Transverse colon (tissue), 4 donors: ENCODE results near the gene SNRPB2. TPM values are rescaled to one million over a fixed set of nuclear protein-coding genes. Genes with fewer than 3 reads are reported as not detected.

Experiments used
- DNase-seq: peaks from one replicate; pipeline ENCODE4 v3.0.0-alpha.2; 2019
- H3K27ac ChIP-seq, 4 donors: fragments of 200-600 bp; sonication (generic); 2 replicates each; pipeline ENCODE4 v1.5.1; 2016 to 2018; ENCODE audit warnings: inconsistent platforms in 4 of 4
- H3K27me3 ChIP-seq: fragments of 200-600 bp; sonication (generic); 2 replicates; pipeline ENCODE4 v1.5.1; 2017; ENCODE audit warnings: inconsistent platforms
- H3K36me3 ChIP-seq, 4 donors: fragments of 200-600 bp; sonication (generic); 2 replicates each; pipeline ENCODE4 v1.5.1; 2017 to 2019; ENCODE audit warnings: inconsistent platforms in 4 of 4
- H3K4me1 ChIP-seq, 4 donors: fragments of 200-600 bp; sonication (generic); 2 replicates each; pipeline ENCODE4 v1.5.1; 2017 to 2020; ENCODE audit warnings: inconsistent platforms in 4 of 4
- H3K4me3 ChIP-seq, 4 donors: fragments of 200-600 bp; sonication (generic); 1 replicate in 1 of 4; 2 replicates in 3 of 4; pipeline versions ENCODE4 v1.5.1 to v1.6.1; 2017 to 2019; ENCODE audit warnings: inconsistent platforms in 4 of 4
- H3K9me3 ChIP-seq, 2 donors: fragments of 200-600 bp; sonication (generic); 2 replicates each; pipeline ENCODE4 v1.5.1; 2017 to 2019; ENCODE audit warnings: inconsistent platforms in 2 of 2
- CTCF ChIP-seq, 5 experiments: fragments of 200-600 bp in 3 of 5; fragments of 450-650 bp in 2 of 5; sonication (generic) in 3 of 5; IDR thresholded peaks; 1 replicate in 2 of 5; 2 replicates in 3 of 5; pipeline ENCODE4 v1.5.1; 2016 to 2017; ENCODE audit warnings: antibody characterized with exemption in 5 of 5, inconsistent platforms in 3 of 5, mild to moderate bottlenecking in 2 of 5, moderate library complexity in 1 of 5
- EP300 ChIP-seq: sonication (generic); formaldehyde crosslinking; IDR thresholded peaks from one replicate; pipeline ENCODE4 v1.6.1; 2017; ENCODE audit warnings: antibody characterized with exemption, low read depth
- POLR2A ChIP-seq: fragments of 450-650 bp; IDR thresholded peaks from one replicate; pipeline ENCODE4 v1.6.1; 2016; ENCODE audit warnings: antibody characterized with exemption, mild to moderate bottlenecking, moderate library complexity
- POLR2AphosphoS5 ChIP-seq, 3 donors: sonication (generic); formaldehyde crosslinking; IDR thresholded peaks; one replicate each; pipeline ENCODE4 v1.6.1; 2016; ENCODE audit warnings: antibody characterized with exemption in 3 of 3
- WGBS, 2 donors: methylation state at CpG; one replicate each; pipeline ENCODE4 v1.1.5; 2018; ENCODE audit warnings: low coverage in 1 of 2; 5-methylcytosine and 5-hydroxymethylcytosine counted together
- in situ Hi-C, 4 donors: fragments of 200-750 bp; cut with MboI; loops; one replicate each; pipeline versions ENCODE4 v1.15.0 to v1.15.1; 2017; ENCODE audit warnings: low sequenced_read_pairs in 3 of 4, low pct_ligation_motif_present in 1 of 4, low pct_unique_long_range_greater_than_20kb in 1 of 4
- intact Hi-C: fragments of 100-400 bp; cut with DNase I; formaldehyde crosslinking; loops from one replicate; pipeline ENCODE4 v1.15.1; 2023; ENCODE audit warnings: low total_unique reads
- total RNA-seq, 4 donors: library from RNA; depleted of rRNA; stranded (reverse); fragments of >200 nt; gene quantifications; one replicate each; pipeline ENCODE4 v1.1.0, GENCODE V29; 2016

SNRPB2 gene
- total RNA-seq, 4 donors from 2014 or later, result 20.3 to 52.1 (median 30.9) TPM

DNA sequence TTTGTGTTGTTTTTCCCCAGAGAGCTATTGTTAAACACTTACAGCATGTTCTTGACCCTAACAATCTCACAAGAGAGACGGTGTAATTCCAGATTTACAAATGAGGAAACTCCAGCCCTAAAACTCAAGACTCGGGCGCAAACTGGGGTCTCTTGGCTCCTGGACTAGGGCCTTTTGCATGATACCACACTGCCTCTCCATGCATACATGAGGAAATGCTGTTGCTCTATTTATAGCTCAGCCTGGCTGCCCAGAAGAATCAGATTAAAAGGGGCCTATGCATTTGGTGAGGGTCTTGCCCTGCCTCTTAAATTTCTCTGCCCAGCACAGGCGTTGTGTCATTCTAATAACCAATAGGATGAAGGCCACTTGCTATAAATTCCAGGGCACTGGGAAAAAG, 30.5 kb upstream of the SNRPB2 start:
- DNase-seq, result no peak
- H3K36me3 ChIP-seq, result no peaks in the 10 kb centered on the region
- H3K27ac ChIP-seq, result no peak overlapping the region
- TF ChIP-seq EP300 (no peak), POLR2AphosphoS5 (IDR thresholded peaks at IDR 0.05) (no peak), CTCF (IDR thresholded peaks at IDR 0.05) (no peak)
- WGBS, 2 donors, result 71% methylated on average over 4 of the region's 4 CpGs; no CpG with 5 or more reads in 1 of the 2 donors
- H3K4me1 ChIP-seq, result no peaks in the 10 kb centered on the region
- intact Hi-C loops, result no loop called here
- H3K4me3 ChIP-seq, result no peak overlapping the region
- H3K9me3 ChIP-seq, result no peaks in the 10 kb centered on the region
- in situ Hi-C loops, result no loop called here
- H3K27me3 ChIP-seq, result no peaks in the 10 kb centered on the region

DNA sequence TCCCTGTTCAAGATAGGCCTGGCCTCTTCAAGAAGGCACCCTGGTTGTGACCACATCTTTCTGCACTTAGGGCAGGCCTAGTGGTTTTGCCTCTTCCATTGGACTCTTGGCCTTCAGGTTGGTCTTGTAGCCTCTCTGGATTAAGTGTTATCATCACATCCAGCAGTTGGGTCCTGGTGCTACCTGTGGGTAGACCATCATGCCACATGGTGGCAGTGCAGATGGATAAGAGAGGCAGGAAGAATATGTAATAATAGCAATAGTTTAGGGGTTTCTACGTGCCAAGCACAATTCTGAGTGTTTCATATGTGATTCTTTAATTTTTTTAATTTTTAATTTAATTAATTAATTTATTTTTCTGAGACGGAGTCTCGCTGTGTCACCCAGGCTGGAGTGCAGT, 28.5 kb upstream of the SNRPB2 start:
- intact Hi-C loops, result no loop called here
- H3K9me3 ChIP-seq, result no peaks in the 10 kb centered on the region
- no peaks in the 10 kb centered on the region for H3K36me3 ChIP-seq
- H3K4me1 ChIP-seq, result no peaks in the 10 kb centered on the region
- no peaks in the 10 kb centered on the region for H3K27me3 ChIP-seq
- in situ Hi-C loops, result loop anchor here in 1 of 4 donors (25.0 kb wide), 1 partner anchor 164 kb away; no protein-coding TSS in a partner anchor
- 60 to 75% methylated on average over 3 of the region's 3 CpGs for WGBS, 2 donors
- no peak overlapping the region for H3K4me3 ChIP-seq
- H3K27ac ChIP-seq, result no peak overlapping the region
- DNase-seq, result no peak
- TF ChIP-seq CTCF (IDR thresholded peaks at IDR 0.05), result peak in 2 of 5 experiments; percentile 8 to 12
- TF ChIP-seq POLR2A, result no peak
- TF ChIP-seq EP300, result no peak

- Histone ChIP-seq H3K4me1 (no peaks in the 10 kb centered on the region), H3K9me3 (no peaks in the 10 kb centered on the region), H3K27me3 (no peaks in the 10 kb centered on the region), H3K4me3 (no peak overlapping the region), H3K36me3 (no peaks in the 10 kb centered on the region), H3K27ac (no peak overlapping the region)
- intact Hi-C loops, result no loop called here
- in situ Hi-C loops, result loop anchor here in 1 of 4 donors (25.0 kb wide), 1 partner anchor 166 kb away; no protein-coding TSS in a partner anchor
- no peak for DNase-seq
- WGBS, 2 donors, result 80 to 89% methylated on average over 2 to 4 of the region's 4 CpGs
- no peak for TF ChIP-seq EP300
- TF ChIP-seq POLR2A, result no peak
- no peak for TF ChIP-seq CTCF (IDR thresholded peaks at IDR 0.05)
Observed at GRCh38 chr20:16703570-16703969, 26.3 kb upstream of the SNRPB2 start.

- Histone ChIP-seq H3K4me1 (no peaks in the 10 kb centered on the region), H3K36me3 (no peaks in the 10 kb centered on the region), H3K9me3 (no peaks in the 10 kb centered on the region), H3K27ac (no peak overlapping the region), H3K27me3 (peaks cover 11% of the 10 kb centered on the region), H3K4me3 (no peak overlapping the region)
- WGBS, 2 donors, result 73 to 74% methylated on average over 3 of the region's 3 CpGs
- DNase-seq, result no peak
- TF ChIP-seq POLR2A, result no peak
- TF ChIP-seq POLR2AphosphoS5 (IDR thresholded peaks at IDR 0.05), result no peak
- TF ChIP-seq CTCF (IDR thresholded peaks at IDR 0.05), result no peak
- no peak for TF ChIP-seq EP300
- in situ Hi-C loops, result loop anchor here in 1 of 4 donors (25.0 kb wide), 1 partner anchor 170 kb away; no protein-coding TSS in a partner anchor
- intact Hi-C loops, result no loop called here
Observed at GRCh38 chr20:16707674-16708073, 22.2 kb upstream of the SNRPB2 start.
